AG08395 (cell line): ENCODE data around the gene MRPL37.
"Not testable (repeated sequence)": the region's sequence is repeated elsewhere in the genome, so short reads cannot be mapped to it uniquely, and the experiment has no call there.

Experiments used
- DNase-seq: peaks from one replicate; pipeline ENCODE4 v3.0.0; 2012; ENCODE audit warnings: mixed read lengths, low spot score

The MRPL37 gene

DNA sequence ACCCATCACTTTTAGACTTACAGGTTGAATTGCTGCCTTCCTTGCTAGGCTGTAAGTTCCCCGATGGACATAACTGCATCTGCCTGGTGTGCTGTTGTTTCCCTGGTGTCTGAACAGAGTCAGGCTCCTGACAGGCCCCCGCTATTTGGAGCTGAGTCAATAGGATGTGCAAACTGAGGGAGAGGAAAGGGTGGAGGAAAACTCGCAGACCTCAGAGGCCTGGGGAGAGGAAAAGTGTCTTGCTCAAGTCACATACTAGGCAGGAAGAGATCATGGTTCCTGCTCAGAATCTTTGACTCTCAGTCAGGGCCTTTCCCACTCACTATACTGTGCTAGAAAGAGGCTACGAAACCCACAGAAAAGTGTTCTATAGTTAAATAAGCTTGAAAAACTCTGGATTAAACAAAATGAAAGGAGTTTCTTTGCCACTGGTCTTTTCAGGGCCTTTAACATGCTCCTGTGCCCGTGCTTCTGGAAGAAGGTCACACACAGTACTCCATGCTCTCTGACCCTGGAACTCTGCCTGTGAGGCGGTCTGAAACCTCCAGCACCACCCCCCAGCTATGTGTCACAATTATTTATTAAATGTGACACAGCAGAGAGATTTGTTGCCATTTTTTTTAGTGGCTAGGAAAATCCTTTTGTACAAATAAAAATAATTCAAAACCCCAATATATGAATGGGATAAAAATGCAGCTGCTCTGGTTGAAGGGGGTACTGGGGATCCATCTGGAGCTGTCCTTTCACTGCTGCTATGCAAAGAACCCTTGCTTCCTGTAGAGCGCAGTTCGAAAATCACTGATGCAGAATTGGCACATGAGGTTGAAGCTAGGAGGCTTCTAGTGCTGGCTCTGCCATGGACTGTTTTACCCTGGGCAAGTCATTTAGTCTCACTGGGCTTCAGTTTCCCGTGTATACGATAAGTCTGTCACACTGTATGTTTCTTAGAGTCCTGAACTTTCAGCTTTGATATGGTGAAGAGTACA lies 27.1 kb upstream of the MRPL37 start:
- no peak for DNase-seq

DNA sequence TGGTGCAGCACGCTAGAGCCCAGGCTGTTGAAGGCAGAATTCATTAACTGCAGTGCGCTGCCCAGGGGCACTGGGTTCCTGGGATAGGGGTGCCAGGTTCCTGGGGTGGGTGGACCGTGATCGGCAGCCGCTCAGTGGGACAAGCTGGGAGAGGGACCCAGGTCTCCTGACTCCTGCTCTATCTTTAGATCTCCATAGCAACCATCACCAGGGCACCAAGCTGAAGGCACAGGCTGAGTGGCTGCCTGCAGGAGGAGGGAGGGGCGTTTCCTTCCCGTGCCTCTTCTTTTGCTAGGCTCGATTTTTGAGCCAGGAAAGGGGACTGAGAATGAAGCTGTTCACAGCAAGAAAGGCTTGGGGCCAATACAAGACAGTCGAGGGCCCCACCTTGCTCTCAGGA lies 26.3 kb upstream of the MRPL37 start:
- no peak for DNase-seq

- DNase-seq: no peak
These were observed 25.9 kb upstream of the MRPL37 start for GRCh38 chr1:54174106-54174505.

DNA sequence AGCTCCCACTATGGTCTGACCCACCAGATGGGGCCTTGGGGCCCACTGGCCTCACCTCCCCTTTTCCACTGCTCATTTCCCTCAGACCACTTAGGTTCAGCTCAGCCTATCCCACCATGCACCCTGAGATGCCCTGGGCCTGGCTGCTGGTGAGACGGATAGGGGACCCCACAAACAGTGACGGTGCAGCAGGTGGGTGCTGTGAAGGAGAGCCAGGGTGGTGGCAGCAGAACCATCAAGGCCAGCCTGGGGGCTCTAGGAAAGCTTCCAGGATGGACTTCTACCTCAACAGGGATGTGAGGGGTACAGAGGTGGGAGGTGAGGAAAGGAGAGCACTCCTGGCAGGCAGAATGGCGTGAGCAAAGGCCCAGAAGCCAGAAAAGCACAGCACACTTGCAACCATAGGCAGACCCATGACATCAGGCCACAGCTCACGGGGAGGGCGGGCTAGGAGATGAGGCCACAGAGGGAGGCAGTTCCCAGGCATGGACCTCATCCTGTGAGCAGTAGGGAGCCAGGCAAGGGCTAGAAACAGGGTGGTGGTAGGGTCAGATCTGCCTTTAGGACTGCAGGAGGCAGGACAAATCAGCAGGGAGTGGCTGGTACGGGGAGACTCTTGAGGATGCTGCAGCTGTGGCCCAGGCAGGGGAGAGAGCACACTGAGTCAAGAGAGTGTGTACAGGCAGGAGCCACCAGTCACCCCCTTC lies 23.2 kb upstream of the MRPL37 start:
- DNase-seq: no peak

DNA sequence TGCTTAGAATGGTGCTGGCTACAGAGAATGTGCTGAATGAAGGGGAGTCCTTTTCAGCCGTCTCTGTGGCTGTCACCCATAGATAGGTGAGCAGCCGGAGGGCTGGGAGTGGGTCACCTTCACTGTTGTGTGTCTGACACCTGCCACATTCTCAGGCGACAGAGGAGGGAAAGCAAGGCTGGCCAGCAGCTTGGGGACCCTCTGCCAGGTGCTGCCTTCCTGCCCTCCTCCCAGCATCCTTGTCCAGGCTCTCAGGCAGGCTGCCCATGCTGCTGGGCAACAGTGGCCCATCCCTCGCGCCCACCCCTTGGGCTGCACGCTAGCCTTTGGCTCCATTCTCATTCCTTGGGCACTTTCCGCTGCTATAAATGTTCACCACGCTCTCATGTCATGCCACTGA lies 22.2 kb upstream of the MRPL37 start:
- DNase-seq: no peak

DNA sequence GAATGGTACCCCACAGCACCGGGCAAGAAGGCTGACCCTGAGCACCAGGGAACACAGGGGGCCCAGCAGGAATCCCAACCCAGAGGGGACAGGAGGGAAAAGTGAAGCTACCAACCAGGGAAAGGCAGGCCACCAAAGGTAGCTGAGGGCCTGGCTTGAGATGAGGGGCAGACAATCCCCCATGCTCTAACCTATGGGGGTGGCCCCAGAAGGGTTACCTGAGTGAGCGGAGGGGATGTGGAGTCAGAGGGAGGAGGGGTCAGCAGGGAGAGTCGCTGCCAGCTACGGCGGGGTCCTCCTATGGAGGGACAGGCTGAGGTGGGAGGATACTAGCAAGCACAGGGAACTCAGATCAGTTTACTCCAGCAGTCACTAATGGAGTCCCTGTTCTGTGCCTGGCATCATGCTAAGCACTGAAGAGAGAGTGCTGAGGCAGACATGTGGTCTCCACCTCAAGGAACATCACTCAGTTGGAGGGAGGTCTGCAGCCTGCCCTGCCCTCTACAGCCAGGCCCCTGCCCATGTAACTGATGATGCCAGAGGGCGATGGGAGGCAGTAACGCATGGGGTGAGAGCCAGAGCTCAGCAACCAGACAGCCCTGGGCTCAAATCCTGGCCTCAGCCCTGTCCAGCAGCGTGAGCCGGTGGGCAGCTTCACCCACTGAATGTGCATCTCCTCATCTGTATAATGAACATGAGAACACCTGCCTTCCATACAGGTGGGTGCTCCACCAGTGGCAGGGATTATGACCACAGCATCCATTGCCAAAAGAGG lies 21.5 kb upstream of the MRPL37 start:
- DNase-seq: no peak

DNA sequence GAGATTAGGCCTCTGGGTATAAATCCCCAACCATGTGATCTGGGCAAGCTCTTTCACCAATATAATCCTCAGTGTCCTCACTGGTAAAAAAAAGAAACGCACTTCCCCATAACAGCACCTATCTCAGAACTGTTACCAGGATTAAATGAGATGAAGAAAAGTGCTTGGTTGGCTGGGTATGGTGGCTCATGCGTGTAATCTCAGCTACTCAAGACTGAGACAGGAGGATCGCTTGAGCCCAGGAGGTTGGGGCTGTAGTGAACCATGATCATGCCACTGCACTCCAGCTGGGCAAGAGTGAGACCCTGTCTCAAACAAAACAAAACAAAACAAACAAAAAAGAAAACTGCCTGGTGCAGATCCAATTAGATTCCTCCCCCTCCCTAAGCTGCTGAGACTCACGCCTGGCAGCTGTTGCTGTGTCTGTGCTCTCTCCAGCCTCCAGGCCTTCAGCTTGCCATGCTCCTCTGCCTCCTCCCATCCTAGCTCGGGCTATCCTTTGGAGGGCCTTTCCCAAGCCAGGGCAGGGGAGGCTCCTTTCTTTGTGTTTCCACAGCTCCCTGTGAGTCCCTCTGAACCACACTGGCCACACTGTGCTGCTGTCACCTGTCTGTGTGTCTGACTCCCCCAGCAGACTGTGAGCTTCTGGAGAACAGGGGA lies 19.1 kb upstream of the MRPL37 start:
- no peak for DNase-seq

GRCh38 chr1:54186056-54186455 lies 13.9 kb upstream of the MRPL37 start:
- no peak for DNase-seq

- DNase-seq: no peak
These were observed 11.7 kb upstream of the MRPL37 start for GRCh38 chr1:54188291-54188690.

DNA sequence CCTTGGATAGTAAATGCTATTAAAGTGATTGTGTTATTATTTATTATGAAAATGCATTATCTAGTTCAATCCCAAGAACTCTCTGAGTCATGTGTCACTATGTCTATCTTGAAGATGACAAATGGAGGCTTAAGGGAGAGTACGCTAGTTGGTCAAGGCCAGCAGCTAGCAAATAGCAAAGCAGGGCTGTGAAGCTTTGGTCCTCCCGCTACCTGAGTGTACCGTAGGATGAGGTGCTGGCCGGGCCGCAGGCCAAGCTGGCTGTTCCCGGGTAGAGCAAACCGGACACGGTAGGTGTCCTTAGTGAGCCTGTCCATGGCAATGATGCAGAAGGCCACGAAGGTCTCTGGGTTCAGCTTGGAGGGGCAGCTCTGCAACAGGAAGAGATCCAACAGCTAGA lies 9.4 kb upstream of the MRPL37 start:
- DNase-seq: no peak

DNA sequence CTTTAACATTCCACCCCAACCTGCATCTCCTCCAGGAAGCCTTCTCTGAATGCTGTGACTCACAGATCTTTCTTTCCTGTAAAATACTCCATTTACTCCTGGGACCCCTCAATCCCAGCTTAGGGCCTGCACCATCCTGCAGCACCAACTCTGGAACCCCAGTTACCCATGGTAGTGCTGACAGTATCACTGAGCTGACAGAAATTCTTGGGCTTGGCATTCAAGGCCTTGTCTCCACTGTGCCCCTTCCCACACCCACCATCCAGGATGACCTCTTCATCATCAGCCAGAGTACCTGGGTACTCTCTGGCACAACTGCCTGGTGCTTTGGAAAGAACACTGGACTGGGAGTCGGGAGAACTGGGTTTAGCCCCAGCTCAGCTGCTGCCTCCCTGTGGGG lies 8.4 kb upstream of the MRPL37 start:
- DNase-seq: no peak

GRCh38 chr1:54193453-54193852 lies 6.5 kb upstream of the MRPL37 start:
- DNase-seq: no peak

DNA sequence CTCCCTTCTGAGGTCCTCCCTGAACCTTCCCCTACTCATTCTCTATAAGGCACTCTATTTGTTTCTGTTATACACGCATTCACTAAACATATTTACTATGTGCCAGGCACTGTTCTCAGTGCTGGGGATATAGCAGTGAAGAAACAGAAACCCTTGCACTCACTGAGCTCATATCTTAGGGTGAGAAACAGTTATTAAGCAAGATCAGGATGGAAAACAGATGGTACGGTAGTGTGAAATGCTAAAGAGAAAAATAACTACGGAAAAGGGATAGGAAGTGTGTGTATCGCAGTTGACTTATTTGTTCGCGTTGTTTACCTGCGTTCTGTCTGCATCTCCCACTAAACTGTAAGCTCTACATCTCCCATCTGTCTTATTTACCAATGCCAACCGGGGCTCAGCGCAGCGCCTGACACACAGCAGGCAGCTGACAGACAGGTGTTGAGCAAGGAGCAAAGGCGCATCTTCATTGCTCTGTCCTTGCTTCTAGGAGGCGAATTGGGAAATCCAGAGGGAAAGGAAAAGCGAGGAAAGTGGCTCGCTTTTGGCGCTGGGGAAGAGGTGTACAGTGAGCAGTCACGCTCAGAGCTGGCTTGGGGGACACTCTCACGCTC lies 709 bp upstream of the MRPL37 start:
- DNase-seq: peak; percentile 5

DNA sequence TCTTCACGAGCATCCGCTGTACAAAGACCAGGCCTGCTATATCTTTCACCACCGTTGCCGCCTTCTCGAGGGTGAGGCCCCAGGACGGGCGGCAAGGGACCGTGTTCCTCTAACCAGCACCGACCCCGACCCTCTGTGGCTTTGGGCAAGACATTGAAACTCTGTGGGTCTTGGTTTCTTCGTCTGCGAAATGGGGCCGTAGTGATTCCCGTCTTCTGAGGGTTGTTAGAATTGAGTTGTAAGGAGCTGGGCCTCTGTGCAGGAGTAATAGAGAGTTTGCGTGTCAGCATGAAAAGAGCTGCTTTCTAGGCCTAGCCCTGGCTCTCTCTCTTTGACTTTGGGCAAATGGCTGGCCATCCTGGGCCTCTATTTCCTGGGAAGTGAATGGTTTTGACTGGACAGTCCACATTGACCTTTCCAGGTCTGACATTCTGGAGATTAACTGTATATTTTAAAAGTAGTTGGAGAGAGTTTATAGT lies 591 bp downstream of the MRPL37 start:
- DNase-seq: peak; percentile 17

DNA sequence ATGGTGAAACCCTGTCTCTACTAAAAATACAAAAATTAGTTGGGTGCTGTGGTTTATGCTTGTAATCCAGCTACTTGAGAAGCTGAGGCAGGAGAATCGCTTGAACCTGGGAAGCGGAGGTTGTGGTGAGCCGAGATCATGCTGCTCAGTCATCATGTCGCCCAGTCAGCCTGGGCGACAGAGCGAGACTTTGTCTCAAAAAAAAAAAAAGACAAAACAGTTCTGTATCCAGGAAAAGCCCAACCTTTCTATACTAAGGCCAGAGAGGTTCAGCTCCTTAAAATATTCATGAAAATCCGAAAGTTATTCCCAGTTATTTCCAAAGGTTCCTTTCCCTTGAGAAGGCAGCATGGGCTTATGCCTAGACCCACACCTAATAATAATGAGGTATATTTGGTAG lies 4.2 kb downstream of the MRPL37 start:
- no peak for DNase-seq

DNA sequence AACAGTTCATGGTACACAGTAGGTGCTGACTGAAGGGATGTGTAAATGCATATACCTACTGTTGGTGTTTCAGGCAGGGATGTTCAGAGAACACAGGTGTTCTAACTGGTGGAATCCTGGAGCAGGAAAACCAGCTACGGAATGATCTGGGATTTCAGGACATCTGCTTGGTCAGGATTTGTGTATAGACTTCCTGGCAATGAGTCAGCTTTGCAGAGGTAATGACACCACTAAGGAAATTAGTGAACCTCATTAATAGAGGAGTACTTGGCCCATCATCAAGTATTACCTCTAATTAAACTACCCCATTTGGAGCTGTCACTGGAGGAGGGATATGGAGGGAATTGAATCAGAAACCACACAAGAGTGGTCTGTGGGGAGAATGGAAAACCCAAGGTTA lies 7.3 kb downstream of the MRPL37 start:
- DNase-seq: no peak

GRCh38 chr1:54207896-54208295 lies 7.9 kb downstream of the MRPL37 start:
- DNase-seq: not testable (repeated sequence)

DNA sequence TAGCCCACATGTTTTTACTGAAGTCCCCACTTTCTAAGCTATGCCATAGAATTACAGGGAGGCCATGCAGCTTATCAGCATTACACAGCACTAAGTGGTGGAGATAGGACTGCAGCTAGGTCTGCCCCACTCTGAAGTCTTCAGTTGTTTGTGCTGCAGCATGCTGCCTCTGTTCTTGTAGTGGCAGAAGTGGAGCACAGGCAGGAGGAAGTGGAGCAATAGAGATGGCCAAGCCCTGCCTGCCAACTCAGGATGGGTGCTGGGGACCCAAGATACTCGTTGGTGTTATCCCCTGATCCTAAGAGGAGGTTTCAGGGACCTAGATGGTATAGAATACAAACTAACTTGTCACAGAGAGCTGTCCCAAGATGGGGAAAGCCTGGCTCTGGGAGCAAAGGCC lies 12.9 kb downstream of the MRPL37 start:
- DNase-seq: no peak

DNA sequence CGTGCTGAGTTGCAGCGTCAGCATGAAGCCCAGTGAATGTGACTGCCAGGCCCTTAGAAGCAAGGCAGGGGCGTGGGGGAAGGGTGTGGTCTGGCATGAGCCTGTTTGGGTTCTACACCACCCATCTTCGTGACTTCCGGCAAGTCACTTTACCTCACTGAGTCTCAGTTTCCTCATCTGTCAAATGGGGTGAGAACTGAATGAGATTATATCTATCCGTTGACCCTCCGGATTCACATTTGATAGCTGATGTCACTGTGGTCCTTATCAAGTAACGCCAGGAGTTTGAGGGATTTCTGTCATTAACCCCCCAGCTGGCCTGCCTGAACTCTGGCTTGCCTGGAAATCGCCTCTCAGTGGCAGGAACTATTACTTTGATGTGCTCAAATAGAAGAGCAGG lies 15.6 kb downstream of the MRPL37 start:
- no peak for DNase-seq

GRCh38 chr1:54218883-54219687 lies 19.1 kb downstream of the MRPL37 start:
- no peak for DNase-seq

DNA sequence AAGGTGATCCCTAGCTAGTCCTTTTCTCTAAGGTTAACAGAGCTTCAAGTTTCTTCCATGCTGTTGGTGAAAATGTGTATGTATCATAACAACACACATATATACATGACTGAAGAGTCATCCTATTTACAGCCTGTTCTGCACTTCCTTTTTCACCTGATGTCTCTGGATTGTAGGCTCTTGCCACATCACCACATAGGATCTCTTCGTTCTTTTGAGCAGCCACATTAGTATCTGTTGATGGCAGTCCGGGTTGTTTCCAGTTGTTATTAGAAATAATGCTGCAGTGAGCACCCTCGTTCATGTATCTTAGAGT lies 19.7 kb downstream of the MRPL37 start:
- no peak for DNase-seq
